K562 treated with DMSO at 1 percent for 4 hours (cell line): Measurements from ENCODE around the gene NKX3-2. TPM values are rescaled to one million over a fixed set of nuclear protein-coding genes. Genes with fewer than 3 reads are reported as not detected.

ENCODE experiments used
- total RNA-seq: library from RNA; unstranded; fragments of 300-600 nt; gene quantifications from 2 replicates; pipeline ENCODE4 v1.2.3, GENCODE V29; 2022; ENCODE audit not compliant: insufficient read depth

Gene NKX3-2
- 0.76 and 1.6 TPM in 2 replicates for total RNA-seq

GRCh38 chr4:13543839-13544605, at the start of gene NKX3-2:
TSS of gene NKX3-2 (minus strand) at chr4:13544508. CDS start at chr4:13544414, 94 bp downstream.

Other genes starting within 250 kb of the NKX3-2 start
- 9.9 and 11.8 TPM in 2 replicates for gene RAB28, start 60.2 kb downstream of the NKX3-2 start, total RNA-seq
- gene BOD1L1, start 83.2 kb upstream of the NKX3-2 start, total RNA-seq, result 9.6 and 14.8 TPM in 2 replicates